Psoas muscle (tissue), 8 donors: ENCODE data around the gene ATP7A. TPM values are rescaled to one million over a fixed set of nuclear protein-coding genes. Genes with fewer than 3 reads are reported as not detected.
"Not testable (repeated sequence)": the region's sequence is repeated elsewhere in the genome, so short reads cannot be mapped to it uniquely, and the experiment has no call there.

Source experiments
- ATAC-seq, 4 donors: fragments of 200-7000 bp; cut with Tn5 transposase; one replicate each; pipeline ENCODE4 v1.9.1; 2020; ENCODE audit warnings: moderate library complexity in 3 of 4, mild to moderate bottlenecking in 2 of 4
- DNase-seq, 2 donors: peaks; one replicate each; pipeline ENCODE4 v3.0.0-alpha.2; 2020
- H3K27ac ChIP-seq: fragments of 200-600 bp; one replicate; pipeline ENCODE4 v1.8.0; 2022
- H3K27me3 ChIP-seq, 3 donors: fragments of 200-600 bp in 1 of 3; one replicate each; pipeline versions ENCODE4 v1.6.1 to v1.8.0; 2013 to 2022; ENCODE audit warnings: low read length in 2 of 3, mild to moderate bottlenecking in 2 of 3, moderate library complexity in 1 of 3; ENCODE audit not compliant: insufficient read depth in 3 of 3
- H3K36me3 ChIP-seq, 2 donors: fragments of 200-600 bp in 1 of 2; one replicate each; pipeline versions ENCODE4 v1.6.1 to v1.8.0; 2013 to 2022; ENCODE audit warnings: low read depth in 1 of 2, mild to moderate bottlenecking in 1 of 2, moderate library complexity in 1 of 2; ENCODE audit not compliant: insufficient read depth in 1 of 2
- H3K4me1 ChIP-seq: fragments of 200-600 bp; one replicate; pipeline ENCODE4 v1.8.0; 2022
- H3K4me3 ChIP-seq: fragments of 200-600 bp; one replicate; pipeline ENCODE4 v1.8.0; 2022; ENCODE audit warnings: mild to moderate bottlenecking
- H3K9me3 ChIP-seq: fragments of 200-600 bp; one replicate; pipeline ENCODE4 v1.8.0; 2022
- CTCF ChIP-seq: fragments of 200-600 bp; IDR thresholded peaks from one replicate; pipeline ENCODE4 v1.8.0; 2022; ENCODE audit warnings: antibody characterized with exemption
- WGBS, 3 donors: extraction: QIAGEN DNeasy Blood & Tissue Kit; methylation state at CpG; one replicate each; pipeline versions ENCODE4 v1.1.6 to v1.1.7; 2013; 5-methylcytosine and 5-hydroxymethylcytosine counted together
- intact Hi-C, 2 donors: fragments of 100-400 bp; cut with DNase I; formaldehyde crosslinking; loops; one replicate each; pipeline versions ENCODE4 v1.11.0 to v1.14.2; 2022
- polyA plus RNA-seq, 3 donors: library from polyadenylated mRNA; stranded (reverse); fragments of 200-250 nt; gene quantifications; one replicate each; pipeline ENCODE4 v1.2.3, GENCODE V29; 2013
- total RNA-seq, 4 donors: library from RNA; stranded (reverse); fragmentation: NEBNext Ultra II Directional in 2 of 4; extraction: Animal tissue kit (Norgen Biotek cat#: 25700) in 2 of 4; gene quantifications; one replicate each; pipeline versions ENCODE4 v1.2.1 to v1.2.4, GENCODE V29; 2021 to 2023
- donor health status: healthy with polysubstance abuse.
- donor health status: DM: no; HTN: no; CAD: no; lungs with moderate emphysema.
- donor health status: Bipolar disorder and iron deficiency.
- donor health status: healthy.
- donor health status: DM: yes; HTN: yes; CAD: no.
- donor health status: DM: no; HTN: no; CAD: no.
- donor health status: DM: no; HTN: no; CAD: no.
- donor health status: DM: yes; HTN: yes; CAD: no.

Gene ATP7A
- total and polyA plus RNA-seq, 7 donors = 0.97 to 6.0 (median 3.4) TPM

DNA sequence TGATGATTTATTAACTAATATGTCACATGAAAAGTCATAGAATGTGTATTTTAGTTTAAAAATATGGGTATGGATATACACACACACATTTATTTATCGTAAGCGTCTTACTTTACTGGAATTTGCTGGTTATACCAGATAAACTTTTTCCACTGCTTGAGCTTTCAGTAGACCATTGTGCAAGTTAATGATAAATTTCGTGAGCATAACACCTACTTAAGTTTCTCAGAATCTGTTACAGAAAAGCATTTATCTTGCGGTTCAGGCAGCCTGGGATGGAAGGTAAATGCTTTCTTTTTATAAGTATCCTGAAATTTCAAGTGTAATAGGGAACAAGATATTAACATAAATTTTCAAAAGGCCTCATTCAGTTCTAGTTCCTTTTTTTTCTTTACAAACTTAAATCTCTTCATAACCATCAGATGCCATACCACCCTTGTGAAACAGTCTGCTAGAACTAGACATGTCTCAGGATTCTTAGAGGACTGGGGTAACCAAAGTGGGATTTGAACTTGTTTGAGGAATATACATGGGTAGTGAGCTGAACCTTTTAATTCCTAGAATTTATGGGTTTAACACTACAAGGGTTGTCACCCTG lies 27.7 kb downstream of the ATP7A start:
- no peak overlapping the region for H3K27ac ChIP-seq
- DNase-seq (no peak), ATAC-seq (no peak)
- no peaks in the 10 kb centered on the region for H3K36me3 ChIP-seq
- TF ChIP-seq CTCF = no peak
- H3K9me3 ChIP-seq = no peaks in the 10 kb centered on the region
- no peak overlapping the region for H3K4me3 ChIP-seq
- no peaks in the 10 kb centered on the region for H3K27me3 ChIP-seq
- 81 to 99% (median 94%) methylated on average over 4 of the region's 4 CpGs for WGBS, 3 donors
- no peaks in the 10 kb centered on the region for H3K4me1 ChIP-seq
- intact Hi-C loops = no loop called here

DNA sequence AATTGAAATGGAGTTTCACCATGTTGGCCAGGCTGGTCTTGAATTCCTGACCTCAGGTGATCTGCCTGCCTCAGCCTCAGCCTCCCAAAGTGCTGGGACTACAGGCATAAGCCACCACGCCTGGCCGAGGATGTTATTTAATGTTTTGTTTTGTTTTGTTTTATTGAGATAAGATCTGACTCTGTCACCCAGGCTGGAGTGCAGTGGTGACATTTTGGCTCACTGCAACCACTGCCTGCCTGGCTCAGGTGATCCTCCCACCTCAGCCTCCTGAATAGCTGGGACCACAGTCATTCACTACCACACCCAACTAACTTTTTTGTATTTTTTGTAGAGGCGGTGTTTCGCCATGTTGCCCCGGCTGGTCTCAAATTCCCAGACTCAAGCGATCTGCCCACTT lies 34.5 kb downstream of the ATP7A start:
- DNase-seq, H3K27ac ChIP-seq, intact Hi-C loops, ATAC-seq, H3K9me3 ChIP-seq, H3K4me3 ChIP-seq, H3K4me1 ChIP-seq, H3K27me3 ChIP-seq, H3K36me3 ChIP-seq: not testable (repeated sequence)
- WGBS, 3 donors = 93 to 97% (median 94%) methylated on average over 6 of the region's 6 CpGs

GRCh38 chrX:77945910-77946545 lies 35.5 kb downstream of the ATP7A start:
- Histone ChIP-seq H3K4me1 (no peaks in the 10 kb centered on the region), H3K36me3 (no peaks in the 10 kb centered on the region), H3K27me3 (no peaks in the 10 kb centered on the region), H3K9me3 (no peaks in the 10 kb centered on the region), H3K4me3 (no peak overlapping the region), H3K27ac (no peak overlapping the region)
- TF ChIP-seq CTCF = no peak
- intact Hi-C loops = no loop called here
- DNase-seq (no peak), ATAC-seq (no peak)
- 71 to 77% (median 74%) methylated on average over 7 of the region's 7 CpGs for WGBS, 3 donors

GRCh38 chrX:77946571-77946970 lies 36.1 kb downstream of the ATP7A start:
- TF ChIP-seq CTCF = no peak
- Histone ChIP-seq H3K27me3 (no peaks in the 10 kb centered on the region), H3K27ac (no peak overlapping the region), H3K36me3 (no peaks in the 10 kb centered on the region), H3K9me3 (no peaks in the 10 kb centered on the region), H3K4me1 (no peaks in the 10 kb centered on the region), H3K4me3 (no peak overlapping the region)
- no peak for ATAC-seq
- intact Hi-C loops = no loop called here
- DNase-seq = no peak
- WGBS, 3 donors = 70 to 94% (median 90%) methylated on average over 2 of the region's 2 CpGs

- H3K4me1 ChIP-seq = no peaks in the 10 kb centered on the region
- H3K36me3 ChIP-seq = no peaks in the 10 kb centered on the region
- intact Hi-C loops = no loop called here
- 70 to 95% (median 82%) methylated on average over 2 of the region's 2 CpGs for WGBS, 3 donors
- ATAC-seq = no peak
- H3K4me3 ChIP-seq = no peak overlapping the region
- no peaks in the 10 kb centered on the region for H3K27me3 ChIP-seq
- DNase-seq = no peak
- TF ChIP-seq CTCF = no peak
- H3K9me3 ChIP-seq = no peaks in the 10 kb centered on the region
- H3K27ac ChIP-seq = no peak overlapping the region
These were observed 39.3 kb downstream of the ATP7A start for GRCh38 chrX:77949840-77950239.
